Fibroblast of skin of right biceps (primary cell): ENCODE results near the gene ANKRD45.
A peak's percentile ranks its signal among the peaks of the same experiment; 100 is the strongest.
"Not testable (repeated sequence)": the region's sequence is repeated elsewhere in the genome, so short reads cannot be mapped to it uniquely, and the experiment has no call there.

ENCODE experiments used
- DNase-seq: peaks from one replicate; pipeline ENCODE4 v3.0.0-alpha.2; 2013

ANKRD45 gene

GRCh38 chr1:173669491-173669941, at the start of gene ANKRD45:
Gene ANKRD45, minus strand, starts transcription at chr1:173669851. Its CDS starts 10,433 bp downstream, at chr1:173659418.
- peak; percentile 59 for DNase-seq

- no peak for DNase-seq
Observed at GRCh38 chr1:173717238-173717637, 47.6 kb upstream of the ANKRD45 start.

- DNase-seq, result no peak
Observed at GRCh38 chr1:173715538-173715844, 45.8 kb upstream of the ANKRD45 start.

GRCh38 chr1:173714759-173715537, 45.3 kb upstream of the ANKRD45 start, which contains the start of gene KLHL20:
Gene KLHL20, plus strand, starts transcription at chr1:173714981. Its CDS starts 1,063 bp downstream, at chr1:173716044.
- peak; percentile 92 for DNase-seq

GRCh38 chr1:173714441-173714758, 44.7 kb upstream of the ANKRD45 start:
- no peak for DNase-seq

GRCh38 chr1:173708787-173709186, 39.1 kb upstream of the ANKRD45 start:
- DNase-seq, result no peak

- DNase-seq, result no peak
Observed at GRCh38 chr1:173705117-173705516, 35.5 kb upstream of the ANKRD45 start.

- no peak for DNase-seq
Observed at GRCh38 chr1:173702736-173703135, 33.1 kb upstream of the ANKRD45 start.

- not testable (repeated sequence) for DNase-seq
Observed at GRCh38 chr1:173701299-173701698, 31.6 kb upstream of the ANKRD45 start.

GRCh38 chr1:173693238-173693637, 23.6 kb upstream of the ANKRD45 start:
- DNase-seq, result no peak

- DNase-seq, result no peak
Observed at GRCh38 chr1:173688300-173688699, 18.6 kb upstream of the ANKRD45 start.

- not testable (repeated sequence) for DNase-seq
Observed at GRCh38 chr1:173685121-173685520, 15.5 kb upstream of the ANKRD45 start.

- DNase-seq, result not testable (repeated sequence)
Observed at GRCh38 chr1:173683838-173684237, 14.2 kb upstream of the ANKRD45 start.

- no peak for DNase-seq
Observed at GRCh38 chr1:173682184-173682583, 12.5 kb upstream of the ANKRD45 start.

- not testable (repeated sequence) for DNase-seq
Observed at GRCh38 chr1:173680152-173680551, 10.5 kb upstream of the ANKRD45 start.

GRCh38 chr1:173674496-173674895, 4.8 kb upstream of the ANKRD45 start:
- DNase-seq, result not testable (repeated sequence)

GRCh38 chr1:173666646-173667045, 3.0 kb downstream of the ANKRD45 start:
- peak; percentile 45 for DNase-seq

- no peak for DNase-seq
Observed at GRCh38 chr1:173663159-173663558, 6.5 kb downstream of the ANKRD45 start.

- no peak for DNase-seq
Observed at GRCh38 chr1:173661763-173662162, 7.9 kb downstream of the ANKRD45 start.

- DNase-seq, result no peak
Observed at GRCh38 chr1:173661271-173661670, 8.4 kb downstream of the ANKRD45 start.

- no peak for DNase-seq
Observed at GRCh38 chr1:173660306-173660705, 9.3 kb downstream of the ANKRD45 start.

GRCh38 chr1:173648880-173649605, 20.6 kb downstream of the ANKRD45 start:
- DNase-seq, result no peak

GRCh38 chr1:173646656-173647055, 23.0 kb downstream of the ANKRD45 start:
- no peak for DNase-seq

GRCh38 chr1:173642450-173643139, 27.1 kb downstream of the ANKRD45 start:
- peak; percentile 5 for DNase-seq
